ENCODE results near the gene PSMA6. TPM values are rescaled to one million over a fixed set of nuclear protein-coding genes. Genes with fewer than 3 reads are reported as not detected.

Gene PSMA6
- total and polyA plus RNA-seq, 2 of the 13 experiments (the other 11 are each of a cell fraction or from before 2014, with no cell fraction given): 525 to 1,109 TPM

GRCh38 chr14:35344107-35344807 lies 52.1 kb downstream of the PSMA6 start (continued):
- TF ChIP-seq HIVEP1 (CRISPR knock-in tag; IDR thresholded peaks at IDR 0.05): 0 out of 2 replicates have a peak, but pooled peaks have one; percentile 51
- no peak for TF ChIP-seq CBX5 (CRISPR knock-in tag; IDR thresholded peaks at IDR 0.05; ENCODE audit: borderline replicate concordance)
- TF ChIP-seq ARNT (IDR thresholded peaks at IDR 0.05): no peak
- peak; percentile 66; the same call in 1 of the 2 replicates for TF ChIP-seq ZNF576 (CRISPR knock-in tag; IDR thresholded peaks at IDR 0.05)
- TF ChIP-seq NR0B2 (CRISPR knock-in tag; IDR thresholded peaks at IDR 0.05): 0 out of 2 replicates have a peak, but pooled peaks have one; percentile 26
- no peak for TF ChIP-seq MYPOP (CRISPR knock-in tag; IDR thresholded peaks at IDR 0.05)
- no peak for TF ChIP-seq GMEB1 (CRISPR knock-in tag; IDR thresholded peaks at IDR 0.05; ENCODE audit: borderline replicate concordance)
- TF ChIP-seq E2F2 (CRISPR knock-in tag; IDR thresholded peaks at IDR 0.05; ENCODE audit: borderline replicate concordance): no peak
- TF ChIP-seq ZNF12 (CRISPR knock-in tag; IDR thresholded peaks at IDR 0.05): no peak
- TF ChIP-seq JARID2 (CRISPR knock-in tag; IDR thresholded peaks at IDR 0.05; ENCODE audit: insufficient replicate concordance): no peak
- 0 out of 2 replicates have a peak, but pooled peaks have one; percentile 19 for TF ChIP-seq TRIM24 (CRISPR knock-in tag; IDR thresholded peaks at IDR 0.05)
- no peak for TF ChIP-seq ZNF414 (CRISPR knock-in tag; IDR thresholded peaks at IDR 0.05)
- TF ChIP-seq ZNF362 (CRISPR knock-in tag; IDR thresholded peaks at IDR 0.05; ENCODE audit: borderline replicate concordance): no peak
- TF ChIP-seq CBX2 (IDR thresholded peaks at IDR 0.05; ENCODE audit: low read depth, low read length): no peak
- no peak for TF ChIP-seq CBX2 (CRISPR knock-in tag; IDR thresholded peaks at IDR 0.05; ENCODE audit: low read depth)
- TF ChIP-seq ZBTB7A (CRISPR knock-in tag; IDR thresholded peaks at IDR 0.05): no peak
- no peak for TF ChIP-seq ZNF660 (CRISPR knock-in tag; IDR thresholded peaks at IDR 0.05; ENCODE audit: borderline replicate concordance, low read depth)
- no peak for TF ChIP-seq PCBP2 (optimal IDR thresholded peaks at IDR 0.05; ENCODE audit: low read depth, low read length, poor library complexity, severe bottlenecking)
- 0 out of 2 replicates have a peak, but pooled peaks have one; percentile 14 for TF ChIP-seq SALL1 (CRISPR knock-in tag; IDR thresholded peaks at IDR 0.05)
- no peak for TF ChIP-seq HNF4A (CRISPR knock-in tag; IDR thresholded peaks at IDR 0.05)
- TF ChIP-seq GPBP1L1 (CRISPR knock-in tag; IDR thresholded peaks at IDR 0.05): no peak
